ENCODE measurements around the gene SIPA1L2.

The SIPA1L2 gene

GRCh38 chr1:232641507-232641906 is 11.6 kb upstream of the SIPA1L2 start:
- no peak for DNase-seq

- DNase-seq, result no peak
Observed at GRCh38 chr1:232636799-232637198, 6.9 kb upstream of the SIPA1L2 start.

- DNase-seq, result no peak
Observed at GRCh38 chr1:232635778-232636356, 5.9 kb upstream of the SIPA1L2 start.

- DNase-seq, result no peak
Observed at GRCh38 chr1:232635279-232635678, 5.3 kb upstream of the SIPA1L2 start.

- DNase-seq, result no peak
Observed at GRCh38 chr1:232634096-232634495, 4.2 kb upstream of the SIPA1L2 start.

- DNase-seq, result no peak
Observed at GRCh38 chr1:232630894-232631195, 912 bp upstream of the SIPA1L2 start.

GRCh38 chr1:232629250-232630046 is 485 bp downstream of the SIPA1L2 start:
- DNase-seq, result peak; percentile 31 to 33

- no peak for DNase-seq
Observed at GRCh38 chr1:232628335-232629249, 1.3 kb downstream of the SIPA1L2 start.

- DNase-seq, result peak in 1 of 2 donors; percentile 19
Observed at GRCh38 chr1:232627645-232628334, 2.1 kb downstream of the SIPA1L2 start.

GRCh38 chr1:232627171-232627570 is 2.8 kb downstream of the SIPA1L2 start:
- DNase-seq, result no peak

GRCh38 chr1:232626452-232626851 is 3.5 kb downstream of the SIPA1L2 start:
- DNase-seq, result no peak

- DNase-seq, result no peak
Observed at GRCh38 chr1:232625319-232625868, 4.5 kb downstream of the SIPA1L2 start.

- DNase-seq, result no peak
Observed at GRCh38 chr1:232624546-232625281, 5.2 kb downstream of the SIPA1L2 start.

- DNase-seq, result no peak
Observed at GRCh38 chr1:232622981-232623380, 7.0 kb downstream of the SIPA1L2 start.

GRCh38 chr1:232622378-232622777 is 7.6 kb downstream of the SIPA1L2 start:
- DNase-seq, result no peak

- DNase-seq, result no peak
Observed at GRCh38 chr1:232621050-232621449, 8.9 kb downstream of the SIPA1L2 start.

- DNase-seq, result no peak
Observed at GRCh38 chr1:232620356-232620969, 9.5 kb downstream of the SIPA1L2 start.

GRCh38 chr1:232617237-232617636 is 12.7 kb downstream of the SIPA1L2 start:
- DNase-seq, result no peak

GRCh38 chr1:232615306-232615800 is 14.6 kb downstream of the SIPA1L2 start:
- DNase-seq, result no peak

GRCh38 chr1:232614811-232615210 is 15.1 kb downstream of the SIPA1L2 start:
- DNase-seq, result no peak

- no peak for DNase-seq
Observed at GRCh38 chr1:232613752-232614381, 16.1 kb downstream of the SIPA1L2 start.

All from stimulated activated CD4-positive, alpha-beta T cell treated with anti-CD3 and anti-CD28 coated beads, Interleukin-2, amount 100 ng/mL, for 24 hours (primary cell).